GM19035 (cell line): ENCODE measurements around the gene ABCA1.
A peak's percentile ranks its signal among the peaks of the same experiment; 100 is the strongest.
"Not testable (repeated sequence)": the region's sequence is repeated elsewhere in the genome, so short reads cannot be mapped to it uniquely, and the experiment has no call there.

ENCODE experiments used
- ATAC-seq: cut with Tn5 transposase; IDR thresholded peaks from one replicate; pipeline ENCODE4 v1.9.1; 2021; ENCODE audit not compliant: unreplicated experiment

Gene ABCA1

GRCh38 chr9:104927912-104928740 lies at the start of gene ABCA1:
Gene ABCA1, minus strand, starts transcription at chr9:104928155. Its CDS starts 24,476 bp downstream, at chr9:104903679.
- ATAC-seq: peak; percentile 33

- no peak for ATAC-seq
Observed at GRCh38 chr9:104977580-104977979, 49.6 kb upstream of the ABCA1 start.

GRCh38 chr9:104977168-104977567 lies 49.2 kb upstream of the ABCA1 start:
- no peak for ATAC-seq

DNA sequence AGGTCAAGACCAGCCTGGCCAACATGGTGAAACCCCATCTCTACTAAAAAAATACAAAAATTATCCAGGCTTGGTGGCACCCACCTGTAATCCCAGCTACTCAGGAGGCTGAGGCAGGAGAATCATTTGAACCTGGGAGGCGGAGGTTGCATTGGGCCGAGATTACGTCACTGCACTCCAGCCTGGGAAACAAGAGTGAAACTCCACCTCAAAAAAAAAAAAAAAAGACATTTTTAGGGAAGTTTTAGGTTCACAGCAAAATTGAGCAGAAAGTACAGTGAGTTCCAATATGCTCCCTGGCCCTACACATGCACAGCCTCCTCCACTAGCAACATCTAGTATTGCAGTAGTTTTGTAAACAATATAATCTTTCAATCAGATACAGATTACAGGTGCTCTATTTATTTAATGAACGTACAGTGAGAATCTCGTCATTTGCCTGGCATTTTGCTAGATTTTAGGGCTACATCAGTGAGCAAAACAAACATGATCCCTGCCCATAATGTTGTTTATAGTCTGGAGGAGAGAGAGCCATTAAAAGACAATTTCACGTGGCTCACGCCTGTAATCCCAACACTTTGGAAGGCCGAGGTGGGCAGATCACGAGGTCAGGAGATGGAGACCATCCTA lies 48.1 kb upstream of the ABCA1 start:
- ATAC-seq: not testable (repeated sequence)

DNA sequence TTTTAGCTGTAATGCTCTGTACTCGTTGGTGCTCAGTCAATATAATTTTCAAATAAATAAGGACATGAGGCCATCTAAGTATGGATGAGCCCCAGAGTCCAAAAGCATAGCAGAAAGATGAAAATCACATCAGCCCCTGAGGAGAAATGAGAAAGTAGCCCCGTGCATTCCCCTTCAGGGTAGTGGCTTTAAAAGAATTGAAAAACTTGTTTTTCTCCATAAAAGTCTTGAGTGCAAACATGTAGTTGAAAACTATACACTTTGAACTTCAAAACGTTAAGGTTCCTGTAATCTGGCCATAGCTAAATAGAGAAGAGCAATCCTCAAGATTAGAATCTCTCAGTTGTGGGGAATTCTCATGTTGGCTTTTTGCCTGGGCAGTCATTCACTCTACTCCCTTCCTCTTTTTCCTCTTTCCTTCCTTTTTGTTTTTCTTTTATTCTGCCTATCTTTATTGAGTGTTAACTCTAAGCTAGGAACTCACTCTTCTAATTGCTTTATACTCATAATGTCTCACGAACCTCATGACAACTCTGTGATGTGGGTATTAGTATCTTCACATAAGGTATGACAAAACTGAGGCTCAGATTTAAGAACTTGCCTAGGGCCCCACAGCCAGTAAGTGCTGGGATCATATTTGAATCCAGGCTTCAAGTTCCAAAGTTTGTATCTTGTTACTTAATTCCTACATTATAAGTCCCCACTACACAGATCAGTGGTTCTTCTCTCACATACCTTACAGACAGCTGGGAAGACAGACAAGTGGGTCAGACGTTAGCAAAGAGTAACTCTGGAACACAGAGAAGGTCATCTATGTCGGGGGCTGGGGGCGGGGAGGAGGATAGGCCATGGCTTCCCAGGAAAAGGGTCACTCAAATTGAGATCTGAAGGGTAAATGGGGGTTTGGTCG lies 46.4 kb upstream of the ABCA1 start:
- no peak for ATAC-seq

DNA sequence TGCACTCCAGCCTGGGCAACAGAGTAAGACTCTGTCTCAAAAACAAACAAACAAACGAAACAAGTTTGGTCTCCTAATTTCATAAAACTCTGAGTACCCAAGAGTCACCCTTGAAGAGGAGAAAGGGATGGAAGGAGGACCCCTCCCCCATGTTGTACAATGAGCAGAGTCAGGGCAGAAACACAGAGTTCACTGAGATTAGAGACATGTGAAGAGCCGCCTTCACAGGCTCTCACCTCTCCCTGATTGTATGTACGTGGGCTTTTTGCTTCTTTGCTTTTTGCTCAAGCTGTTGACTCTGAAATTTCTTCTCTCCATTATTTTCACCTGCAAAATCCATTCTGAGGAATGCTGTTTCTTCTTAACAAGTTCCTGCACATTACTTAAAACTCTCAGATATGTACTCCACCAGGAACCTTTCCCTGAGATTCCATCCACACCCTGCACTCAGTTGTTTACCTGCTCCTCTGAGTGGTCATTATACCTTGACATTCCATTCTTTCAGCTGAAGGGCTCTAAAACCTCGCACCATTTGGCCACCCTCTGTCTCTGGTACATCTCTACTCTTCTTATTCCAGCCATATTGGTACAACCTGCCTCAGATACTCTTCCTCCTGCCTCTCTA lies 44.4 kb upstream of the ABCA1 start:
- no peak for ATAC-seq

- no peak for ATAC-seq
Observed at GRCh38 chr9:104971511-104971910, 43.6 kb upstream of the ABCA1 start.

GRCh38 chr9:104970271-104970987 lies 42.5 kb upstream of the ABCA1 start:
- no peak for ATAC-seq

GRCh38 chr9:104969116-104969515 lies 41.2 kb upstream of the ABCA1 start:
- no peak for ATAC-seq

DNA sequence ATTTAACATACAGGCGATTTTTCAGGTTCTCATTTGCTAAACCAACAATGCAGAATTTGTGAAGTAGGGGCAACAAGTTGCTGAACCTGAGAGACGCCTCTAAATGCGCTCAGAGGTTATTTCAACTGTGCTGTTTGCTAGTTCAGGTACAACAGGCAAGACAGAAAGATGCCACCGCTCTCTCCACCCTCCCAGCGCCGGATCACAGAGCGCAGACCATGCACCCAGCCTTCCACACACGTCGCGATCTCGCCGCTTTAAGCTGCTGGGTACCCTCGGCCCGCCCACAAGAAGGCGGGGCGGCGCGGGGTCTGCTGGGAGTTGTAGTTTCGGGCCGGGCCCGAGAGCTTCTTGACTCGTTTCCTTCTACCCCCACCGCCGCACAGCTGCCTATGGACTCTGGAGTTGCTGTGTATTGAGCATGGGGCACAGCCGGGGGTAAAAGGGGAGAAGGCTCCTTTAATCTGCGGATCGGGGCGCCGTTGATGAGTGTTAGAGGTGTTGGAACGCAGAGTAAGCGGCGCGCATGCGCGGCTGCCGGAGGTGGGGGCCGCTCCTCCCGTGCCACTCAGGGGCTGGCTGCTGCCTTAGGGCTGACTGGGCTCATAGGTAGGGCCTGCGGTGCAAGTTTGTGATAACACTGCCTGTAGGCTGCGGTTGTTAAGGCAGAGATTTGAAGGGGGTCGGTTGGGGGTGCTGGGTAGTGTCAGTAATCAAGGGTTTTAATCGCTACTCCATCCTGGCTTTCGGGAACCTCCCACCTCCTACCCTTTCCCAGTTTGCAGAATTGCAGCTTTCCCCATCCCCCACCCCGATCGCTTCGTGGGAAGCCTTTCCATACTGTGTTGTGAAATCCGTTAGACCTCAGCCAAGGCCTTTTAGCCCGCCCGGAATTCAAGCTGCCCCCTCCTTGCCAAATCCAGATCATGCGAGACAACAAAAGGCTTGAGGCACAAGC lies 40.3 kb upstream of the ABCA1 start:
- ATAC-seq: peak; percentile 99

DNA sequence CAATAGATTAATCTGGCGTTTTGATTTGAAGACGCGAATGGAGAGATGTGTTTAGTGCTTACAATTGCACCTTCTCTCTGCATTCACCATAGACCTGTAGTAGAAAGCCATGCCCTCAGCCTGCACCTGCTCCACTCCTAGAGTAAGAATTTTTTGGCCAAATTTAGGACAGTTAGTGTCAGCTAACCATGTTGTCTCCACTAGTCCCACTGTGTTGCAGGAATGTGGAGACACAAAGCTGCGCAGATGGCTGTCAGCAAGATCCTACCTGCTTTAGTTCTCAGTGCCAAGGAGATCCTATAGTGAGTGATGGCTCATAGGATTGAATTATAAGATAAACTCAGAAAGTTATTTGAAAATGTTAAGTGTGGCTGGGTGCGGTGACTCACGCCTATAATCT lies 35.1 kb upstream of the ABCA1 start:
- no peak for ATAC-seq

DNA sequence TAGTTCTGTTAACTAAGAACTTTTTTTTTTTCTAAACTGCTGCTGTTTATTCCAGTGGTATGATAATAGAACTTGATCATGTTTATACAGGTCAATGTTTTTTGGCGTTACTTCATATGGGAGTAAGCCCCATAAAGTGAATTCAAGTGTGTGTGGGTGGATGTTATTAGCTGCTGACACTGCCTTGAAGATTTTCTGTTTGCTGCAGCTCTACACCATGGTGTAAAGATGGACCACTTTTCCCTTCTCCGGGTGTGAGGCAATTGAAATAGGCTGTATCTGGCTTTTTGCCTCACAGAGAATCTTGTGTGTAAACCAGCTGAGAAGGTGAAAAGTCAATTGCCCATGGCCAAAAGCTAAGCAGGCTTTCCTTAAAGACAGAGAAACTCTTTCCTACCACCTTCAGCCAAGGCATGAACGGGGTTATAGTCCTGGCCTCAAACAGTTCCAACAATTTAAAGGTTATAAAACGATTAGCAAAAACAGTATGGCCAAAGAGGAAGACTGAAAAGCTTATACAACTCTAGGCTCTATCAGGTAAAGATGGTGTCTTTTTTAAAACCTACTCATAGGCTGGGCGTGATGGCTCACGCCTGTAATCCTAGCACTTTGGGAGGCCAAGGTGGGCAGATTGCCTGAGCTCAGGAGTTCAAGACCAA lies 33.9 kb upstream of the ABCA1 start:
- ATAC-seq: no peak

GRCh38 chr9:104961238-104961637 lies 33.3 kb upstream of the ABCA1 start:
- ATAC-seq: peak; percentile 91

- no peak for ATAC-seq
Observed at GRCh38 chr9:104960662-104961061, 32.7 kb upstream of the ABCA1 start.

DNA sequence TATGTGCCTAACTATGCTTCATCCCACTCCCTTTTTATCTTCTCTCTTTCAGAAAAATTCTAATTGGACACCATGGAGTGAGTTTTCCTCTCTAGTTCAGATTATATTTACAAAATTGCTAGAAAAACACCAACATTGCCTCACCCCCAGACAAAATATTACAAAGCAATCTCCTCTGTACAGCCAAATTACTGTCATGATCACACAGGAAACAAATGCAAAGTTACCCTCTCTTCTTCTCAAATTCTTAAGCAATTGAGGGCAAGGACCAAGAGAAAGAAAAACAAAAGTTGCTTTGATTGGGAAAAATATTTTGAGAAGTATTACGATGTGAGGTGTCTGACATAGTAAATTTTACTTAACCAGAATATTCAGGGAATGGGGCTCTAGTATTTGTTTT lies 30.8 kb upstream of the ABCA1 start:
- ATAC-seq: no peak

DNA sequence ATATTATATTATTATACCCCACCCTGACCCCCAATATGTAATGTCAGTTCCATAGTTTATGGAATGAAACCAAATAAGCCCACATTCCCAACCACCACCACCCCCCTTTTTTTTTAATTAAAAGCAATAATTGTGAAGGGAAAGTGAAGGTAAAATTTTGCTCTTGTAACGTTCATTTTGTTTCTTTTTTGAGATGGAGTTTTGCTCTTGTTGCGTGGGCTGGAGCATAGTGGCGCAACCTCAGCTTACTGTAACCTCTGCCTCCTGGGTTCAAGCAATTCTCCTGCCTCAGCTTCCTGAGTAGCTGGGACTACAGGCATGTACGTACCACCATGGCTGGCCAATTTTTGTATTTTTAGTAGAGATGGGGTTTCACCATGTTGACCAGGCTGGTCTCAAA lies 30.1 kb upstream of the ABCA1 start:
- ATAC-seq: not testable (repeated sequence)

DNA sequence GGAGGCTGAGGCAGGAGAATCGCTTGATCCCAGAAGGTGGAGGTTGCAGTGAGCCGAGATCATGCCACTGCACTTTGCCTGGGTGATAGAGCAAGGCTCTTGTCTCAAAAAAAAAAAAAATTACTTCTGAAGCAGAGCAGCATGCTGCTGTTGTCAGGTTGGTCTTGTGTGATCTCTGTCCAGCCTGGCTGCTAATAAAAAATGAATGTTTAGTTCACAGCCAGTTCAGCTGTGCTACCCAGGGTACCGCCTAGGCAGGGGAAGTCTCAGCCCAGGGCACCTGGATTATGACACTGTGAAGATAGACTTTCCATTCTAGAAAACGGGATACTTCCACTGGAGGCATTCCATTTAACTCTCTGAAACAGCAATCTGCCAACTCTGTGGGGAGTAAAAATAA lies 23.5 kb upstream of the ABCA1 start:
- no peak for ATAC-seq

DNA sequence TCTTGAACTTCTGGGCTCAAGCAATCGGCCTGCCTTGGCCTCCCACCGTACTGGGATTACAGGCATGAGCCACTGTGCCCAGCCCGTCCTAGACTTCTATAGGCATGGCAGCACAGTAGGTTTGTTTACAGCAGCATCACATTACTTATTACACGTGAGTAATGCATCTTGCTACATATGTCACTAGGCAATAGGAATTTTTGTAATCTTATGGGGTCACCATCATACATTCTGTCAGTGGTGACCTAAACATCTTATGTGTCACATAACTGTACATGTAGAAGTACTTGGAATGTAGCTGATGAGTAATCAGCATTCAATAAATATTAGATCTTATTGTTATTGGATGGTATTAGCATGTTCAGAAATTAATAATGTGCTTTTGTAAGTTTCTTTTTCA lies 22.9 kb upstream of the ABCA1 start:
- no peak for ATAC-seq

GRCh38 chr9:104948277-104948676 lies 20.3 kb upstream of the ABCA1 start:
- ATAC-seq: no peak
